ENCODE results near the gene KSR1.
"Not testable (repeated sequence)": the region's sequence is repeated elsewhere in the genome, so short reads cannot be mapped to it uniquely, and the experiment has no call there.

KSR1 gene

DNA sequence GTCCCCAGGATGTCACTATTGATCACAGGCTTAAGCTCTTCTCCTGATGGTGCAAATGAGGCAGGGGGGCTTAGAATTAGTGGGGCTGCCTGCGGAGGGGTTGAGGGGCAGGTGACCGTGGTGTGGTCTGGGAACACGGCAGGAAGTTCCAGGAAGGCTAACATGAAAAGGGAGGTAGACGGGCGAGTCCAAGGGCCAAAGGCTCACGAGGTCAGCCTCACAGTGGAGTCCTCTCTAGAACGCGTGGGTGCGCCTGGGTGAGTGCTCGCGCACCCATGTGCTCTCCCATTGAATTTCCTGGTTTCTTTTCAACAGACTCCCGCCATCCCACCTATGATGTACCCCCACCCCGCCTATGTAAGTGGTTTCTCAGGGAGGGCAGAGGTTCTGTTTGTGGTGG is 190.0 kb downstream of the KSR1 start (continued):
- TF ChIP-seq TSHZ2 (CRISPR knock-in tag; IDR thresholded peaks at IDR 0.05) (no peak), RARB (CRISPR knock-in tag; IDR thresholded peaks at IDR 0.05) (no peak)
- TF ChIP-seq, protein P1, sequence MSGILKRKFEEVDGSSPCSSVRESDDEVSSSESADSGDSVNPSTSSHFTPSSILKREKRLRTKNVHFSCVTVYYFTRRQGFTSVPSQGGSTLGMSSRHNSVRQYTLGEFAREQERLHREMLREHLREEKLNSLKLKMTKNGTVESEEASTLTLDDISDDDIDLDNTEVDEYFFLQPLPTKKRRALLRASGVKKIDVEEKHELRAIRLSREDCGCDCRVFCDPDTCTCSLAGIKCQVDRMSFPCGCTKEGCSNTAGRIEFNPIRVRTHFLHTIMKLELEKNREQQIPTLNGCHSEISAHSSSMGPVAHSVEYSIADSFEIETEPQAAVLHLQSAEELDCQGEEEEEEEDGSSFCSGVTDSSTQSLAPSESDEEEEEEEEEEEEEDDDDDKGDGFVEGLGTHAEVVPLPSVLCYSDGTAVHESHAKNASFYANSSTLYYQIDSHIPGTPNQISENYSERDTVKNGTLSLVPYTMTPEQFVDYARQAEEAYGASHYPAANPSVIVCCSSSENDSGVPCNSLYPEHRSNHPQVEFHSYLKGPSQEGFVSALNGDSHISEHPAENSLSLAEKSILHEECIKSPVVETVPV (CRISPR knock-in tag; IDR thresholded peaks at IDR 0.05): no peak

DNA sequence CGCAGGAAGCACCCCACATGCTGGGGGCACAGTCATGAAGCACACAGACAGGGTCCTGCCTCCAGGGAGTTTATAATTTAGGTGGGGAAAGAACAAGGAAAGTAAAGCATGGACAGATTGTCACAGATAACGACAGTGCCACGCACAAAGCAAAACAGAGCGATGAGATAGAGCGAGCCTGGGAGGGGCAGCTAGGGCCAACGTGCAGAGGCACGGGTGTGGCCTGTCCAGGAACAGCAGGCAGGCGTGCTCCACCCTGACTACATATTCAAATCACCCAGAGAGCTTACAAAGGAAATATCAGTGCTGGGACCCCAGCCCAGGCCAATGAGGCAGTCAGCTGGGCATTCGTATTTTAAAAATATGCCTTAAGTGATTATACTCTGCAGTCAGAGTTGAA is 191.5 kb downstream of the KSR1 start:
- ATAC-seq: no peak
- TF ChIP-seq ISL1 (CRISPR knock-in tag; IDR thresholded peaks at IDR 0.05): no peak
- no peak for TF ChIP-seq TSHZ2 (CRISPR knock-in tag; IDR thresholded peaks at IDR 0.05)
- no peak for TF ChIP-seq OSR1 (CRISPR knock-in tag; IDR thresholded peaks at IDR 0.05)
- no peak for TF ChIP-seq ZC3H10 (CRISPR knock-in tag; IDR thresholded peaks at IDR 0.05)
- TF ChIP-seq, protein P2, sequence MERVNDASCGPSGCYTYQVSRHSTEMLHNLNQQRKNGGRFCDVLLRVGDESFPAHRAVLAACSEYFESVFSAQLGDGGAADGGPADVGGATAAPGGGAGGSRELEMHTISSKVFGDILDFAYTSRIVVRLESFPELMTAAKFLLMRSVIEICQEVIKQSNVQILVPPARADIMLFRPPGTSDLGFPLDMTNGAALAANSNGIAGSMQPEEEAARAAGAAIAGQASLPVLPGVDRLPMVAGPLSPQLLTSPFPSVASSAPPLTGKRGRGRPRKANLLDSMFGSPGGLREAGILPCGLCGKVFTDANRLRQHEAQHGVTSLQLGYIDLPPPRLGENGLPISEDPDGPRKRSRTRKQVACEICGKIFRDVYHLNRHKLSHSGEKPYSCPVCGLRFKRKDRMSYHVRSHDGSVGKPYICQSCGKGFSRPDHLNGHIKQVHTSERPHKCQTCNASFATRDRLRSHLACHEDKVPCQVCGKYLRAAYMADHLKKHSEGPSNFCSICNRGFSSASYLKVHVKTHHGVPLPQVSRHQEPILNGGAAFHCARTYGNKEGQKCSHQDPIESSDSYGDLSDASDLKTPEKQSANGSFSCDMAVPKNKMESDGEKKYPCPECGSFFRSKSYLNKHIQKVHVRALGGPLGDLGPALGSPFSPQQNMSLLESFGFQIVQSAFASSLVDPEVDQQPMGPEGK (CRISPR knock-in tag; IDR thresholded peaks at IDR 0.05; ENCODE audit: borderline replicate concordance): no peak
- TF ChIP-seq, protein P1 (CRISPR knock-in tag; IDR thresholded peaks at IDR 0.05): no peak
- TF ChIP-seq CSDC2 (CRISPR knock-in tag; IDR thresholded peaks at IDR 0.05): no peak
- no peak for TF ChIP-seq GLIS3 (CRISPR knock-in tag; IDR thresholded peaks at IDR 0.05)
- no peak for TF ChIP-seq ESRRG (CRISPR knock-in tag; IDR thresholded peaks at IDR 0.05)
- no peak for TF ChIP-seq ZNF8 (CRISPR knock-in tag; IDR thresholded peaks at IDR 0.05)
- no peak for TF ChIP-seq BACH2 (CRISPR knock-in tag; IDR thresholded peaks at IDR 0.05; ENCODE audit: borderline replicate concordance)
- no peak for TF ChIP-seq RARB (CRISPR knock-in tag; IDR thresholded peaks at IDR 0.05)
- TF ChIP-seq TOX (CRISPR knock-in tag; IDR thresholded peaks at IDR 0.05; ENCODE audit: borderline replicate concordance): no peak
- no peak for TF ChIP-seq ZNF70 (CRISPR knock-in tag; IDR thresholded peaks at IDR 0.05)
- no peak for TF ChIP-seq POU6F1 (CRISPR knock-in tag; IDR thresholded peaks at IDR 0.05; ENCODE audit: borderline replicate concordance, low read depth)
- no peak for TF ChIP-seq SNAI2 (CRISPR knock-in tag; IDR thresholded peaks at IDR 0.05)
- TF ChIP-seq ZNF565 (CRISPR knock-in tag; conservative IDR thresholded peaks at IDR 0.05; ENCODE audit: low read depth): no peak
- TF ChIP-seq ZFP30 (CRISPR knock-in tag; IDR thresholded peaks at IDR 0.05): no peak
- TF ChIP-seq, protein P3, sequence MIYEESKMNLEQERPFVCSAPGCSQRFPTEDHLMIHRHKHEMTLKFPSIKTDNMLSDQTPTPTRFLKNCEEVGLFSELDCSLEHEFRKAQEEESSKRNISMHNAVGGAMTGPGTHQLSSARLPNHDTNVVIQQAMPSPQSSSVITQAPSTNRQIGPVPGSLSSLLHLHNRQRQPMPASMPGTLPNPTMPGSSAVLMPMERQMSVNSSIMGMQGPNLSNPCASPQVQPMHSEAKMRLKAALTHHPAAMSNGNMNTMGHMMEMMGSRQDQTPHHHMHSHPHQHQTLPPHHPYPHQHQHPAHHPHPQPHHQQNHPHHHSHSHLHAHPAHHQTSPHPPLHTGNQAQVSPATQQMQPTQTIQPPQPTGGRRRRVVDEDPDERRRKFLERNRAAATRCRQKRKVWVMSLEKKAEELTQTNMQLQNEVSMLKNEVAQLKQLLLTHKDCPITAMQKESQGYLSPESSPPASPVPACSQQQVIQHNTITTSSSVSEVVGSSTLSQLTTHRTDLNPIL (CRISPR knock-in tag; IDR thresholded peaks at IDR 0.05; ENCODE audit: low read depth): no peak
- TF ChIP-seq TCF4 (CRISPR knock-in tag; IDR thresholded peaks at IDR 0.05; ENCODE audit: borderline replicate concordance): no peak

DNA sequence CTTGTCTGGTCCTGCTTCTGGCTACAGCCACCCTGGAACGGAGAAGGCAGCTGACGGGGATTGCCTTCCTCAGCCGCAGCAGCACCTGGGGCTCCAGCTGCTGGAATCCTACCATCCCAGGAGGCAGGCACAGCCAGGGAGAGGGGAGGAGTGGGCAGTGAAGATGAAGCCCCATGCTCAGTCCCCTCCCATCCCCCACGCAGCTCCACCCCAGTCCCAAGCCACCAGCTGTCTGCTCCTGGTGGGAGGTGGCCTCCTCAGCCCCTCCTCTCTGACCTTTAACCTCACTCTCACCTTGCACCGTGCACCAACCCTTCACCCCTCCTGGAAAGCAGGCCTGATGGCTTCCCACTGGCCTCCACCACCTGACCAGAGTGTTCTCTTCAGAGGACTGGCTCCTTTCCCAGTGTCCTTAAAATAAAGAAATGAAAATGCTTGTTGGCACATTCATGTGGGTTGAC is 192.9 kb downstream of the KSR1 start:
- ATAC-seq: not testable (repeated sequence)

All from SK-N-SH treated with all-trans-retinoic acid at 6 μM for 48 hours (cell line).